ENCODE data around the gene CHST12.
"Not testable (repeated sequence)": the region's sequence is repeated elsewhere in the genome, so short reads cannot be mapped to it uniquely, and the experiment has no call there.

Gene CHST12

DNA sequence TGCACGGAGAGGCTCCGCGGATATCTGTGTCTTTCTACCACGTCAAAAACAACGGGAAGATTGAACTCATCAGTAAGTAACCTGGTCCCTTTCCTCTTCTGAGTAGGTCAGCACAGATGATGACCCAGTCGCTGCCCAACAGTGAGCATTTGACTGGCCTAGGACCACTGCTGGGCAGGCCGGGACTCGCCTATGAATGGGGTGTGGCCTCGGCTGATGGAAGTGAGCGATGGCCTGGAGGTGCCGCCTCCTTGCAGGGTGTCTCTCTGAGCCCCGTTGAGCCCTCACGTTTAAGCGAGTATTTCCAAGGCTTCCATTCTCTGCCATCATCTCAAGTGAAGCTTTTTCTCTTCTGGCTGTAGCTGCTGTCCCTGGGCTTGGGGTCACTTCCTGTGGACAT, 30.7 kb upstream of the CHST12 start:
- DNase-seq (ENCODE audit: low read depth) = no peak
- H3K4me3 ChIP-seq (ENCODE audit: low read length) = no peak overlapping the region
- TF ChIP-seq, protein P1, sequence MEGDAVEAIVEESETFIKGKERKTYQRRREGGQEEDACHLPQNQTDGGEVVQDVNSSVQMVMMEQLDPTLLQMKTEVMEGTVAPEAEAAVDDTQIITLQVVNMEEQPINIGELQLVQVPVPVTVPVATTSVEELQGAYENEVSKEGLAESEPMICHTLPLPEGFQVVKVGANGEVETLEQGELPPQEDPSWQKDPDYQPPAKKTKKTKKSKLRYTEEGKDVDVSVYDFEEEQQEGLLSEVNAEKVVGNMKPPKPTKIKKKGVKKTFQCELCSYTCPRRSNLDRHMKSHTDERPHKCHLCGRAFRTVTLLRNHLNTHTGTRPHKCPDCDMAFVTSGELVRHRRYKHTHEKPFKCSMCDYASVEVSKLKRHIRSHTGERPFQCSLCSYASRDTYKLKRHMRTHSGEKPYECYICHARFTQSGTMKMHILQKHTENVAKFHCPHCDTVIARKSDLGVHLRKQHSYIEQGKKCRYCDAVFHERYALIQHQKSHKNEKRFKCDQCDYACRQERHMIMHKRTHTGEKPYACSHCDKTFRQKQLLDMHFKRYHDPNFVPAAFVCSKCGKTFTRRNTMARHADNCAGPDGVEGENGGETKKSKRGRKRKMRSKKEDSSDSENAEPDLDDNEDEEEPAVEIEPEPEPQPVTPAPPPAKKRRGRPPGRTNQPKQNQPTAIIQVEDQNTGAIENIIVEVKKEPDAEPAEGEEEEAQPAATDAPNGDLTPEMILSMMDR (conservative IDR thresholded peaks at IDR 0.05; ENCODE audit: low read length) = no peak

DNA sequence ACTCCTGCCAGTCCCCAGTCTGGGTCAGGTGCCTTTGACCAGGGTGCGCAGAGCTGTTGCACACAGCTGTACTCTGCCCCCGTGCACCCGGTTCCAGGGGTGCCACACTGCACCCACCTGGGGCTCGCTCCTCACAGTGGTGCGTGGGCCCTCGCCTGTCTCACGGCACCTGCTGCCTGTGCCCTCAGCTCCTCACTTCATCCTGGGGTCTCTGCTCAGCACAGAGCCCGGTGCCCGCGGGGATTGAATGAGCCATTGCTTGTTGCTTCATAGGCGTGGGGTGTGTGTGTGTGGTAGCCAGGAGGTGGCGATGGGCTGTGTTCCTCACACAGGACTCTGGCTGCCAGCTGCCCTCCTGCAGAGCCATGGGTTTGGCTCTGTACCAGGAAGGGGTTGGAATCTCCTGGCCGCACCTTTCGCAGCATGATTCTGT, 30.3 kb upstream of the CHST12 start:
- TF ChIP-seq, protein P1 (conservative IDR thresholded peaks at IDR 0.05; ENCODE audit: low read length) = no peak
- no peak overlapping the region for H3K4me3 ChIP-seq (ENCODE audit: low read length)
- DNase-seq (ENCODE audit: low read depth) = no peak

DNA sequence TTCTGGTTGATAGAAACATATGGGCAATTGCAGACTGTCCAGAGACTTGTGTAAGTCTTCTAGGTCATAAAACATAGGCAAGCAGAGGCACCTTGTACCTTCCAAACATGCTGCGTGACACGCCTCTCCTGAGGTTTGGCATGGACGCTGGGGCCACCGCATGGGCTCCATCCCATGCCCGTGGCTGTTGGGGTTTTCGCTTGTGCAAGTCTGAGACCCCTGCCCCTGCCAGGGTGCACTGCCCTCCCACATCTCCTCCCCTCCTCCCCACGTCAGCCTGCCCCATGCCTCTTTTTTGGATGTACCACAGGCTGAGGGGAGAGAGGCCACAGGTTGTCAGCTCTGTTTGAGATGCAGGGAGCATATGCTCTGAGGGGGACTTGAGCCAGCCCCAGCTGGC, 29.8 kb upstream of the CHST12 start:
- no peak overlapping the region for H3K4me3 ChIP-seq (ENCODE audit: low read length)
- DNase-seq (ENCODE audit: low read depth) = no peak
- TF ChIP-seq, protein P1 (conservative IDR thresholded peaks at IDR 0.05; ENCODE audit: low read length) = no peak

DNA sequence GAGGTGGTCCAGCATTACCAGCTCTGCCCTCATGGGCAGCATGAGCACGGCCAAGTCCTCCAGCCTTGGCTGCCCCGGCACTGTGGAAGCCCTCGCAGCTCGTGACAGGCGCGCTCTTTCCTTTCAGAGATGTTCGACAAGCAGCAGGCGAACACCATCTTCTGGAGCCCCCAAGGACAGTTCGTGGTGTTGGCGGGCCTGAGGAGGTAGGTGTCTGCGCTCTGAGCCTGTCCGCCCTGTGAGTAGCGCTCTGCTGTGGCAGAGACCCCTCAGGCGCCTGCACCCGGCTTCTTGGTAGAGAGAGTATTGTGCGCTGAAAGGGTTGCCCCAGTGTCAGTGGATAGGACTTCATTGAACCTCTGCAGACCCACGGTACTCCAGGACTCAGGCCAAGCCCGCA, 29.0 kb upstream of the CHST12 start:
- TF ChIP-seq, protein P1 (conservative IDR thresholded peaks at IDR 0.05; ENCODE audit: low read length) = no peak
- no peak for DNase-seq (ENCODE audit: low read depth)
- H3K4me3 ChIP-seq (ENCODE audit: low read length) = no peak overlapping the region

DNA sequence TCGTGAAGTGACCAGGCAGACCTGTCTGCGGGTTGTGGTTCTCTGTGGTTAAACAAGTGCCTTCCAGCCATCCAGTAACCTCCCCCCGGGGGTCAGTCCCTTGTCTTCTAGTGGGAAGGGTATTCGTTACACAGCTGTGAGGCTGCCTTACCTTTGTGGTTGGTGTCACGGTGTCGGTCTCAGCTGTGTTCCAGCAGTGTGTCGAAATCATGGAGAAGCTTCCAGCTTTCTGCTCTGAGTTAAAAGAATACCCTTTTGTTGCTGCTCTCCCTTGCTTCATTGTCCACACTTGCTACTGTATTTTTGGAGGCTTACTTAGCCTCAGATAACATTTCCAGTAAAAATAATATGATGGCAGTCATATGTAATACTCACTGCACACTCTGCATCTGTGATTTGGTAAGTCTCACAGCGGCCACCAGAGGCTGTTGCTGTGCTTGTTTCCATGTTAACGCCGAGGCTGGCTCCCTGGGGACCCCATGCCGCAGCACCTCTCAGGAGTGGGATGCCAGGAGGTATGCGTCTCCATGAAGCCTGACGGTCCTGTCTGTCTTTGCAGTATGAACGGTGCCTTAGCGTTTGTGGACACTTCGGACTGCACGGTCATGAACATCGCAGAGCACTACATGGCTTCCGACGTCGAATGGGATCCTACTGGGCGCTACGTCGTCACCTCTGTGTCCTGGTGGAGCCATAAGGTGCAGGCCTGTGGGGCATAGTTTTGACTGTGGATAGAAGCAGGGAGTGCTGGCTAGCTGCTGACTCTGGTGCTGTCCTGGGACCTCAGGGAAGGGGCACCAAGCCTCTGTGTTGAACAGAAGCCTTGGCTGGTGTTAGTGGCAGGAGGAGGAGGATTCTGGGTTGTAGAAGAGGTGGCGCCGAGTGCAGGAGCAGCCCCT, 28.3 kb upstream of the CHST12 start:
- DNase-seq (ENCODE audit: low read depth) = no peak
- no peak overlapping the region for H3K4me3 ChIP-seq (ENCODE audit: low read length)
- TF ChIP-seq, protein P1 (conservative IDR thresholded peaks at IDR 0.05; ENCODE audit: low read length) = no peak

DNA sequence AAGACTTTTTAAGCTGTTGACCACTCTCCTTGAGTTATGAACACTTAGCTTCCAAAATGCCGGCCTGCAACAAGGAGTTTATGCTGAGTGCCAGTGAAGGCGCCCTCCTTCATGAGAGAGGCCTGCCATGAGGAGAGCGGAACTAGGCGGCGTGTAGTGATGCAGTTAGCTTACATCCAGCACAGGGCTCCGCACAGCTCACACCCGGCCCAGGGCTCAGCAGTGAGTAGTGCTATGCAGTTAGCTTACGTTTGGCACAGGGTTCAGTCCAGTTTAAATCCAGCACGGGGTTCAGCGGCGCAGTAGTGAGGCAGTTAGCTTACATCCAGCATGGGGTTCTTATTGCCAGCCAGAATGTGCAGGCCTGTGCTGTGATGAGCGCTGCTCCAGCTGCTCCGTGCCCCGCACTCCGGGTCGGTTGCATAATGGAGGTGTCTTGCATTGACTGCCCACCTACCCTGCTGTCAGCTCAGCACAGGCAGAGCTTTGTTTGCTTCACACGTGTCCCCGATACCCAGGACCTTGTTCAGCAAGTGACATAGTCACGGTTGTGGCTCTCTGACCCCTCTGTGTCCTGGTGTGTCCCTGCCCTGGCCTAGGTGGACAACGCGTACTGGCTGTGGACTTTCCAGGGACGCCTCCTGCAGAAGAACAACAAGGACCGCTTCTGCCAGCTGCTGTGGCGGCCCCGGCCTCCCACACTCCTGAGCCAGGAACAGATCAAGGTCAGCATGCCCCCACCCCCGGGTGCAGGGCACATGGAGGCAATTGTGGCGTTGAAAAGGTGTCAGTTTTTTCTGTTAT, 26.9 kb upstream of the CHST12 start:
- TF ChIP-seq, protein P1 (conservative IDR thresholded peaks at IDR 0.05; ENCODE audit: low read length) = no peak
- no peak overlapping the region for H3K4me3 ChIP-seq (ENCODE audit: low read length)
- DNase-seq (ENCODE audit: low read depth) = no peak

DNA sequence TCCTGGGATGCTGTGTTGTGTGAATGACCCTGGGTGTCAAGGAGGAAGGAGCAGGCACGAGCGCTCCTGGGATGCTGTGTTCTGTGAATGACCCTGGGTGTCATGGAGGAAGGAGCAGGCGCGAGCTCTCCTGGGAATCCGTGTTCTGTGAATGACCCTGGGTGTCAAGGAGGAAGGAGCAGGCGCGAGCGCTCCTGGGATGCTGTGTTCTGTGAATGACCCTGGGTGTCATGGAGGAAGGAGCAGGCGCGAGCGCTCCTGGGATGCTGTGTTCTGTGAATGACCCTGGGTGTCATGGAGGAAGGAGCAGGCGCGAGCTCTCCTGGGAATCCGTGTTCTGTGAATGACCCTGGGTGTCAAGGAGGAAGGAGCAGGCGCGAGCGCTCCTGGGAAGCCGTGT, 25.9 kb upstream of the CHST12 start:
- not testable (repeated sequence) for DNase-seq (ENCODE audit: low read depth); H3K4me3 ChIP-seq (ENCODE audit: low read length)

DNA sequence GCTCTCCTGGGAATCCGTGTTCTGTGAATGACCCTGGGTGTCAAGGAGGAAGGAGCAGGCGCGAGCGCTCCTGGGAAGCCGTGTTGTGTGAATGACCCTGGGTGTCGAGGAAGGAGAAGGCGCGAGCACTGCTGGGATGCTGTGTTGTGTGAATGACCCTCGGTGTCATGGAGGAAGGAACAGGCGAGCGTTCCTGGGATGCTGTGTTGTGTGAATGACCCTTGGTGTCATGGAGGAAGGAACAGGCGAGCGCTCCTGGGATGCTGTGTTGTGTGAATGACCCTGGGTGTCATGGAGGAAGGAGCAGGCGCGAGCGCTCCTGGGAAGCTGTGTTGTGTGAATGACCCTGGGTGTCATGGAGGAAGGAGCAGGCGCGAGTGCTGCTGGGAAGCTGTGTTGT, 25.3 kb upstream of the CHST12 start:
- DNase-seq (ENCODE audit: low read depth); H3K4me3 ChIP-seq (ENCODE audit: low read length): not testable (repeated sequence)

All from AG10803 (cell line).